Dermis blood vessel endothelial cell (primary cell): Measurements from ENCODE around the gene MYEOV. TPM values are rescaled to one million over a fixed set of nuclear protein-coding genes. Genes with fewer than 3 reads are reported as not detected.

Experiments used
- DNase-seq: peaks from one replicate; pipeline ENCODE4 v3.0.0; 2010
- total RNA-seq: library from RNA; depleted of rRNA; stranded (reverse); fragments of >200 nt; gene quantifications from 2 replicates; pipeline ENCODE4 v1.2.3, GENCODE V29; 2014

MYEOV gene
- total RNA-seq, 1 donor from 2014 or later = not detected

DNA sequence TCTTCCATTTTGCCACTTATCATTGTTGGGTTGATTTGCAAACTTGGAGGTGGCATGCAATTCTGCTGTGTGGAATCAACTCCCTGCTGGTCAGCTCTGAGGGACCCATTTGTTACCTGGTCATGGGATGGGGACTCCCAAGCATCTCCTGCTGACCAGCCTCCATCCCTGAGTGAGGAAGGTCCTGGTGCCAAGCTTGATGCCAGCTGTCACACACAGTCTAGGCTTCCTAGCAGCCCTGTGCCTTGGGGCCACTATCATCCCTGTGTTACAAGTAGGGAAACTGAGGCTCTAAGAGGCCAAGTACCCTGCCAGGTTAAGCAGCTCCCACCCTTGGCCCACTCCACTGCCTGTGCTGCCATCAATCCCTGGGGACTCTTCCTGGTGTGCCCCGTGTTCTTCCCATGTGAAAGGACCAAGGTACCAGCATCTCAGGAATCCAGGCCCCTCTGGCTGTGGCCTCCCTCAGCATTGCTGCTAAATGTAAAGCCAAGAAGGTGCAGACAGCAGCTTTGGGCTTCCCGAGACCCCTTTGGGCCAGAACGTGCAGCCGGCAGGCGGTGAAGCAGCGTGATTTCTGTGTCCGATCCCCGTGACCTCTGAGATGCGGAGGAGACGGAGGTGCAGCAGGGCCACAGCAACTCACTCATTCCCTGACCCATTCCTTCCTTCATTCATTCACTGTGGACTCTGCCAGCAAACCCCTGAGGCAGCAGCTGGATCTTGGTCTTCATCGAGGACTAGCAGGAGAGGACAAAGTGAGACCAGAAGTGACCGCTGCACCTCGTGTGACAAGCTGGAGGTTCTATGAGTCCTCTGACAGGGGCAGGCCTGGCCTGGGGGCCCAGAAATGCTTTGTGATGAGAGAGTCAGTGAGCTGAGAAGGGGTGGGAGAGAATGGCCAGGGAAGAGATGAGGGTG, 49.7 kb downstream of the MYEOV start:
- no peak for DNase-seq

DNA sequence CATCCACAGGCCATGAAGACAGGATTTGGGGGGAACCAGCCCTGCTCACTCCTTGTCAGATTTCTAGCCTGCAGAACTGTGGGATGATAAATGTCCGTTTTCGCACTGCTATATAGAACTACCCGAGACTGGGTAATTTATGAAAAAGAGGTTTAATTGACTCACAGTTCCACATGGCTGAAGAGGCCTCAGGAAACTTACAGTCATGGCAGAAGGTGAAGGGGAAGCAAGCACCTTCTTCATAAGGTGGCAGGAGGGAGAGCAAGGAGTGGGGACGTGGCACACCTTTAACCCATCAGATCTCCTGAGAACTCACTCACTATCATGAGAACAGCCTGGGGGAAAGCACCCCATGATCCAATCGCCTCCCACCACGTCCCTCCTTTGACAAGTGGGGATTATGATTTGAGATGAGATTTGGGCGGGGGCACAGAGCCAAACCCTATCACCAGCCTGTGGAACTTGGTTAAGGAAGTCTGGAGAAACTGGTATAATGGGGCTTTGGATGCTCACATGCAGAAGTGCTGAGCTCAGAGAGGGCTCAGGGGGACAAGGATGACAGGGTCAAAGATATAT, 50.7 kb downstream of the MYEOV start:
- DNase-seq = no peak

Other genes with a start within 250 kb of the MYEOV start
- gene TPCN2, start 245.2 kb upstream of the MYEOV start, total RNA-seq = 13.8 and 14.3 TPM in 2 replicates
- gene SMIM38, start 138.2 kb upstream of the MYEOV start, total RNA-seq = 0.09 and 0.17 TPM in 2 replicates
- gene LINC01488, start 187.5 kb downstream of the MYEOV start, total RNA-seq = not detected in 2 replicates